PC-3 (cell line): ENCODE measurements around the gene DCDC2B.

Source experiments
- CTCF ChIP-seq: fragments of 300-600 bp; sonication (generic); conservative IDR thresholded peaks from 2 replicates; pipeline ENCODE4 v1.5.1; 2017; ENCODE audit warnings: antibody characterized with exemption, low read depth, mild to moderate bottlenecking, low read length
- EZH2phosphoT487 ChIP-seq: fragments of 300-600 bp; sonication (generic); IDR thresholded peaks from 2 replicates; pipeline ENCODE4 v1.6.1; 2018; ENCODE audit warnings: mild to moderate bottlenecking, antibody characterized with exemption, low read length, borderline replicate concordance

DNA sequence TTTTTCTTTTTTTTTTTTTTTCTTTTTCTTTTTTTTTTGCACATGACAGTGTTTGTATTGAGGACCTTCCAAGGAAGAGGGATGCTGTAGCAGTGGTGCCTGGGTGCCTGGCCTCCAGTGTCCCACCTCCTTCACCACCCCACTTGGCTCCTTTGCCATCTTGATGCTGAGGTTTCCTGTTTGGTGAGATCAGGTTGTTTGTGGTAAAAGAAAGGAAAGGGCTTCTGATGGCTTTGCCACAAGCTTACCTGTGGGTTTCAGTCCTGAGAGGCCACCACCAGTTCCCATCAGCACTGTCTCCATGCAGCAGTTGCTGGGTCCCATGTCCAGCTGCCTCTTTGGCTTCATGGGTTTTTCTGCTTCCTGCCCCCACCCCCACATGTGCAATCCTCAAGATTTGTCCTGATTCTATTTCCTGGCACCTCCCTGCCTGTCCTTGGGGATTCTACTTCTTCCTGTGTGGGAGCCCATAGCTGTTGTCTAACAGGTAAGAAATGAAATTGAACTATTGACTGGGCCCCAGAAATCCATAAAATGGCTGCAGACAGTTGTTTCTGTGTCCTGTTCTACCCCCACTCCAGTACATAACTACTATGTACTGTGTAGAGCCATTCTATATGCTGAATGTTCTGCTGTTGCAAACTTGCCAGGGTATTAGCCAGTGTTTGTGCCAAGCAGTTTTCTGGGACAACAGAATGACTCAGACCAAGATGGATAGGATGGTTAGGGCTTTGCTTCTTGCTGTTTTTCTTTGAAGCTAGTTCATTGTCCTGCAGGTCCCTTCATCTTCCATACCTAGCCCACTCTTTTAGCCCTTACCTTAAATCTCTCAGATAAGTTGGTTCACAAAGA lies 12.7 kb upstream of the DCDC2B start:
- no peak for TF ChIP-seq EZH2phosphoT487
- TF ChIP-seq CTCF: no peak
